Fibroblast of skin of left biceps (primary cell): ENCODE results near the gene OR8H2.
"Not testable (repeated sequence)": the region's sequence is repeated elsewhere in the genome, so short reads cannot be mapped to it uniquely, and the experiment has no call there.

Source experiments
- DNase-seq, 2 experiments: peaks; one replicate each; pipeline ENCODE4 v3.0.0-alpha.2; 2013; ENCODE audit warnings: low read depth in 2 of 2

Gene OR8H2

GRCh38 chr11:56103210-56103737 lies at the start of gene OR8H2:
Gene OR8H2, plus strand, starts transcription at chr11:56103687. Its CDS starts 1,356 bp downstream, at chr11:56105043.
- DNase-seq: no peak

GRCh38 chr11:56056366-56056765 lies 47.1 kb upstream of the OR8H2 start:
- not testable (repeated sequence) for DNase-seq

GRCh38 chr11:56057661-56058237 lies 45.7 kb upstream of the OR8H2 start:
- DNase-seq: not testable (repeated sequence)

GRCh38 chr11:56058260-56058780 lies 45.2 kb upstream of the OR8H2 start:
- not testable (repeated sequence) for DNase-seq

GRCh38 chr11:56066980-56067379 lies 36.5 kb upstream of the OR8H2 start:
- DNase-seq: no peak

GRCh38 chr11:56089697-56090096 lies 13.8 kb upstream of the OR8H2 start:
- no peak for DNase-seq

GRCh38 chr11:56093008-56093407 lies 10.5 kb upstream of the OR8H2 start, which contains the start of gene OR8I2:
Gene OR8I2, plus strand, starts transcription at chr11:56093308. Its CDS starts 0 bp downstream, at chr11:56093308.
- DNase-seq: no peak

GRCh38 chr11:56122073-56122472 lies 18.6 kb downstream of the OR8H2 start, which contains the start of gene OR8H3:
Gene OR8H3, plus strand, starts transcription at chr11:56122373. Its CDS starts 0 bp downstream, at chr11:56122373.
- no peak for DNase-seq

- DNase-seq: no peak
These were observed 36.7 kb downstream of the OR8H2 start, which contains the start of gene OR8J3 for GRCh38 chr11:56140151-56140661. Gene OR8J3, minus strand, starts transcription at chr11:56140201. Its CDS starts 2,483 bp downstream, at chr11:56137718.

GRCh38 chr11:56143681-56144080 lies 40.2 kb downstream of the OR8H2 start:
- not testable (repeated sequence) for DNase-seq

- DNase-seq: no peak
These were observed 47.9 kb downstream of the OR8H2 start for GRCh38 chr11:56151376-56151775.

- DNase-seq: no peak
These were observed 48.8 kb downstream of the OR8H2 start for GRCh38 chr11:56152333-56152732.
